H54 (cell line): Measurements from ENCODE around the gene L1CAM.
A peak's percentile ranks its signal among the peaks of the same experiment; 100 is the strongest.

Experiments used
- DNase-seq: peaks from one replicate; pipeline ENCODE4 v3.0.0; 2011; ENCODE audit warnings: low spot score, mixed read lengths; ENCODE audit not compliant: insufficient read length
- FAIRE-seq: peaks from 3 replicates; lab custom pipeline; 2011; peaks lifted over from hg19 to GRCh38; lab: Jason Lieb, UNC
- POLR2A ChIP-seq: IDR thresholded peaks from 2 replicates; pipeline ENCODE4 v1.6.1; 2011; ENCODE audit warnings: low read depth, mild to moderate bottlenecking, low read length

L1CAM gene

DNA sequence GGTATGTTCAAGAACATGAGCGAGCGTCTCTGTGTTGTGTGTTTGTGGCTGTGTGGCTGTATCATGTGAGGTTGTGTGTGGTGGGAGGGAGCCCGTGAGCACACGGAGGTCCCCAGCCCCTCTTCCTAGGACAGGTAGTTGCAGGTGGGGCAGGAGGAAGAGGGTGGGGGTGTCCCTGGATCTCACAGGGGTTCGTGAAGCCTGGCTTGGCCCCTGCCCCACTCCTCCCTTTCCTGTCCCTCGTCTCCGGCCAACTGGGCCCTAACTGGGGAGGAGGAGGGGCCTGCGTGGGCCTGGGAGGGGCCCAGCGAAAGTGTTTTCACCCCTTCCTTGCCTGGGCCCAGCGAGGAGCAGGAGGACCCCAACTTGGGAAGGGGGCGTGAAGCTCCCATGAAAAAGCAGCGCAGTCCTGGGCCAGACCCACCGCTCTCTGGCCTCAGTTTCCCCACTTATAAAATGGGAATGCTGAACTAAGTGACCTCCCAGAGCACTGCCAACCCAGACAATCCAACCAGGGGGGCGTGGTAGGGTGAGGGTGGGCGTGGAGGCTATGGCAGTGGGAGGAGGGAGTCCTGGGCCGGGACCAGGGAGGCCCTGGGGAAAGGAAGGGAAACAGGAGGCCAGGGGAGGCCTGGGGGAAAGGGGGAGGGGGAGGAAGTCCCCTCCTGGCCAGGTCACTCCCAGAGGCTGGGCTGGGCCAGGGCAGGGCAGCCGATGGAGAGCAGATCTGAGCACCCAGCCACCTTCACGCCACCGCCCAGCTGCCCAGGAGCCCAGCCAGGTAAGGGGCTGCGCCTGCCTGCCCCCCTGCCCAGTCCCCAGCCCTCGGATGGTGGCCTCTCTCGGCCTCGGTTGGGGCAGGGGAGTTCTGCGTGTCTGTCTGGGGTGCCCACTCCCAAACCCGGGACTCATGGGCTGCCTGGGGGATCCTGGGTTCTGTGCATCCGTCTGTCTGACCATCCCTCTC, 18.3 kb upstream of the L1CAM start, which contains the start of gene AVPR2:
AVPR2 (plus strand) TSS at position 683 of the 967 bp plus-strand sequence. CDS start 473 bp downstream, outside the sequence.
- DNase-seq (no peak), FAIRE-seq (no peak)
- TF ChIP-seq POLR2A = no peak

DNA sequence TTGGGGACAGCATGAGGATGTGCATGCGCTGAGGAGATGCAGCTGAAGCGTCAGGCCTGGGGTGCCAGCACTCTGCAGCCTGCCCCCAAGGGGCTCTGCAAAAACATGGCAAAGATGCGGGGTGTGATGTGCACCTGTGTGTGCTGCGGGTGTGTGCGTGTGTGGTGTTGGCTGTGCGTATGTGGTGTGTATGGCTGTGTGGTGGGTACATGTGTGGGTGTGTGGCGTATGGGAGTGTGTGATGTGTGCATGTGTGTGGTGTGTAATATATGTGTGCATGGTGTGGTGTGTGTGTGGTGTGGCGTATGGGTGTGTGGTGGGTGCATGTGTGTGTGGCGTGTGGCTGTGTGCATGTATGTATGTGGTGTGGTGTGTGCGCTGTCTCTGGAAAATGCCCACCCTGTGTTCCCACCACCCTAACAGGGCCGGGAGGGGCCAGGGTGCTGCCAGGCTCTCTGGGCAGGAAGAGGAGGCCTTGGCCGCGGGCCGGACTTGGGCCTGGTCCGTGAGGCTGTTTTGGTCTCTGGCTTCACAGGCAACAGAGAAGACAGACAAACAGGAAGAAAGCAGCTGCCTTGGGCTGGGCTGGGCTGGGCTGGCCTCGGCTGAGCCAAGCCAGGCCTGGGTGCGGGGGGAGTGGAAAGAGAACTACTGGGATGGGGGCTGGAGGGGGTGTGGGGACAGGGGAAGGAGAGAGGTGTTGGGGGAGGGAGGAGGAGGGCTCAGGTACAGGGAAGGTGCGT, 17.4 kb upstream of the L1CAM start:
- no peak for FAIRE-seq

DNA sequence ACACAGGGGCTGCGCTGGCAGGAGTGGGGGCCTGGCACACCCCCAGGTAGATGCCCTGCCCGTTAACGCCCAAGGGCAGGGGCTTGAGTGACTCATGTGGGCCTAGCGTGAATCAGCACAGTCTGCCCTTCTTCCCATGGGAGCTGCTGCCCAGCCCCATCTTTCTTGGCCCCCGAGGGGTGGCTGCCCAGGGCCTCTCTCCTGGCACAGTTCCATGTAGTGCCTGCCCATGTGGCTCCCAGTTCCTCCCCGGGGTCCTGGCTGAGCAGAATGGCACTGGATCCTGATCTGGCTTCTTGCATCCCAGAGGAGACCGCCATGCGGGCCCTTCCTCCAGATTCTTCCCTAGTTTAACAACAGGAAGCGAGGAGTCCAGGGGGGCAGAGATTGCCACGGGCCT, 16.4 kb upstream of the L1CAM start:
- no peak for TF ChIP-seq POLR2A
- FAIRE-seq = no peak
- DNase-seq = no peak

More for the DNA sequence above, 17.4 kb upstream of the L1CAM start:
- no peak for TF ChIP-seq POLR2A
- no peak for DNase-seq

DNA sequence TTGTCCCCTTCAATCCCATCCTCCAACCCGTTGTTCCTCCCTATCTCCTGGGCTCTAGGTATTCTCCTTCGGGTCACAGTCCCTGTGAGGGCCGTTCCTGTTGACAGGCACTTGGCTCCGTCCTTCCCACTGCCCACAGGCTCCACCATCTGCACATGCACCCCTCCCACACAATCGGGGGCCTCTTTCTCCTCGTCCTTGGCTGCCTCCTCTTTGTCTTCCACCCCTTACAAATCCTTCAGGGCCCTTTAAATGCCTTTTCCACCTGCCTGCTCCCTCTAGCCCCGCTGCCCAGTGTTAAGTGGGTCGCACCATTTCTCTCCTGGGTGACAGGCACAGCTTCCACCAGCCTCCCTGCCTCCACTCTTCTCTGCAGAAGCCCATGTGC, 15.8 kb upstream of the L1CAM start:
- TF ChIP-seq POLR2A = no peak
- DNase-seq (no peak), FAIRE-seq (no peak)

DNA sequence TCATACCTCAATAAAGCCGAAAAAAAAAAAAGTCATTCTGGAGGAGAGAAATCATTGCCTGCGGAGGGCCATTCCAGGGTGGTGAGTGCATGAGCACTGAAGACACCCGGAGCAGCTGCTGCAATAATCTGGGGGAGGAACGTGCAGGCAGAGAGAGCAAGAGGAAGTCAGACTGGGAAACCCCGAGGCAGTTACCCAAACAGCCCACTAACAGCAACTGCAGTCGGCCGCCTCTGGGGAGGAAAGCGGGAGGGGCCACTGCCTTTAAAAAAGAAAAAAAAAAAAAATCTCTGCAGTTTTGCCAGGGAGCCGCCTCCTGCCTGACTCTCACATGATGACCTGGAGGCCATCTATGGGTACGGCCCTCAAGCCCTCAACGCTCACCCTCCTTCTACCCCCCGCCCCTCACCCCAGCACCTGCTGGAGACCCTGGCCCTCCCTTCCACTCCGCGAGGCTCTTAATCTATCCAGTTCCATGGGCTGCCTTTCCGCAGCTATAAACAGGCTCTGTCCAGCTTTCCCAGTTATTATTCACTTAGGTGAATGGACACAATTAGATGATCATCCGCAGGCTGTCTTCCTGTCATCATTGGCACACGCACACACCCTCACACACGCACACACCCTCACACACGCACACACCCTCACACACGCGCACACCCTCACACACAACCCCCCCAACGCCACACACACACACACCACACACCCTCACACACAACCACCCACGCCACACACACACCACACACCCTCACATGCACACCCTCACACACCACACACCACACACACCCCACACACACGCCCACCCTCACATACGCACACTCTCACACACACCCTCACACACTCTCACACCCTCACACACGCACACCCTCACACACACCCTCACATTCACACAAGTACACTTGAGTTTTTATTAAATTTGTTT, 15.1 kb upstream of the L1CAM start:
- TF ChIP-seq POLR2A = no peak
- FAIRE-seq = peak; percentile 70

DNA sequence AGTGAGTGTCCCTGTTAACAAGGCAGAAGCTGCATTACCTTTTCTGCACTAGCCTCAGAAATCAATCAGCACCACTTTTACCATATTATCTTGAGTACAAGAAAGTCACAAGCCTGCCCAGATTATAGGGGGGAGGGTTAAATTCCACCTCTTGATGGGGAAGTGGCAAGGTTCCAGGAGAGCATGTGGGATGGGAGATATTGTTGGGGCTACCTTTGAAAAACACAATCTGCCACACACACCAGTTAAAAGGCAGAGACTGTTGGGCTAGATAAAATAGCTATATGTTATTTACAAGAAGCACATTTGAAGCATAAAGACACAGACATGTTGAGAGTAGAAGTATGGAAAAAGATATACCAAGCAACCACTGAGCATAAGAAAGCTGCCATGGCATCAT, 11.9 kb upstream of the L1CAM start:
- DNase-seq = no peak
- no peak for TF ChIP-seq POLR2A
- no peak for FAIRE-seq

More for the DNA sequence above, 15.1 kb upstream of the L1CAM start:
- DNase-seq = peak; percentile 89

DNA sequence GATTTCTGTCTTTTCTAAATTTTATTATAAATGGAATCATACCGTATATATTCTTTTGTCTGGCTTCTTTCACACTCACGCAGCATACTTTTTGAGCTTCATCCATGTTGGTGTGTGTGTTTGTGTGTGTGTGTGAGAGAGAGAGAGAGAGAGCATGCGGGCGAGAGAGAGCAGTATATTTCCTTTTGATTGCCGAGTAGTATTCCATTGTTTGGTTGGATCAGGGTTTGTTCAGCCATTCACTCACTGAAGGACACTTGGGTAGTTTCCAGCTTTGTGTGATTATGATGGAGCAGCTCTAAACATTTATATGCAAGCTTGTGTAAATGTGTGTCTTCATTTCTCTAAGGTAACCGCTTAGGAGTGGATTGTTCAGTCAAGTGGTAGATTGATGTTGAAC, 3.1 kb upstream of the L1CAM start:
- DNase-seq = no peak
- FAIRE-seq = no peak
- no peak for TF ChIP-seq POLR2A

DNA sequence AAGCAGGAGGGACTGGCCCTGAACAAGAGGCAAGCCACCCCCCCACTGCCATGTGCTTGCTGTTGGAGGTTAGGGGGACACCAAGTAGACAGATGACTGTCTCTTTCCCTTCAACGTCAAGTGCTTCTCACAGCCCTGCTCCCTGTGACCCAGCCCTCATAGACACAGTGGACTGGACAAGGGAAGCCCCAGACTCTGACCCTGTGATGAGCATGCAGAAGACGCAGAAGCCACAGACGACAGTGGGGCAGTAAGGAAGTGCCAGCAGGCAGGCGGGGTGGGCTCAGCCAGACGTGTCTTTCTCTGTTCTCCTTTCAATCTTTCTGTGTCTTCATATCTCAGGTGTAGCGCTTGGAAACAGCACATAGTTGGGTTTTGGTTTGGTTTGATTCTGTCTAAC, 2.4 kb upstream of the L1CAM start:
- no peak for DNase-seq
- no peak for FAIRE-seq
- TF ChIP-seq POLR2A = no peak

DNA sequence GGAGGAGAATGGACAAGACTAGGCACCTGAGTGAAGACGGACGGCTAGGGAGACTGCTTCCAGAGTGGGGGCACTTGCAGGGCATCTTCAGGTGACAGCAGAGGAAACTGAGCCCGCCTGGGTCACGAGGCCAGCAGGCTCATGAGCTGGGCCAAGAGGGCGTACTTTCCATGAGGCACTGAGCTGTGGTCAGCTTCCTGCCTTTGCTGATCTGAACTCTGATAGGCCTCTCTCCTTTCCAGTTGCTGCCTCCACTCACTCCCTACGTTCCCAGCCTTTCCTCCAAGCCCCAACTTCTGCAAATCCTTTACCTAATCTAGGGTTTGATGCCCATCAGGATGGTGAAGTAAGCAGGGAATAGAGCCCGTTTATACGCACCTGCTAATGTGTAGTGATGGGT, 1.4 kb upstream of the L1CAM start:
- TF ChIP-seq POLR2A = no peak
- DNase-seq = no peak
- no peak for FAIRE-seq

DNA sequence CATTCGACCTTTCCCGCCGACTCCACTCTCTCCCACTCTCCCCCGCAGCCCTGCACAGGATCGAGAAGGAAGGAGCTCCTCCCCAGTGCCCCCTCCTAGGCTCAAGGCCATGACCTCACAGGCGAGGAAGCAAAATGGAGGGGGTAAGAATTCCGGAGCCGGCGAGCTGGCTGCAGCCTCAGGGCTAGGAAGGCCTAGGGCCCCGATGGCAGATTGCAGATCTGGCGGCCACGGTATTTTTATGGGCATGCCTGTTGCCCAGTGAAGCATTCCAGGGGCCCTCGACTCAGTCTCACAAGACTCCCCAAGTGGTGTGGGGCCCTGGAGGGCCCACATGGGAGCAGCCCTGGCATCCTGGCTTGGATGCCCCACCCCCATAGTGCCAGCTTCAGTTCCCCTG, 942 bp upstream of the L1CAM start:
- FAIRE-seq (no peak), DNase-seq (no peak)
- no peak for TF ChIP-seq POLR2A

DNA sequence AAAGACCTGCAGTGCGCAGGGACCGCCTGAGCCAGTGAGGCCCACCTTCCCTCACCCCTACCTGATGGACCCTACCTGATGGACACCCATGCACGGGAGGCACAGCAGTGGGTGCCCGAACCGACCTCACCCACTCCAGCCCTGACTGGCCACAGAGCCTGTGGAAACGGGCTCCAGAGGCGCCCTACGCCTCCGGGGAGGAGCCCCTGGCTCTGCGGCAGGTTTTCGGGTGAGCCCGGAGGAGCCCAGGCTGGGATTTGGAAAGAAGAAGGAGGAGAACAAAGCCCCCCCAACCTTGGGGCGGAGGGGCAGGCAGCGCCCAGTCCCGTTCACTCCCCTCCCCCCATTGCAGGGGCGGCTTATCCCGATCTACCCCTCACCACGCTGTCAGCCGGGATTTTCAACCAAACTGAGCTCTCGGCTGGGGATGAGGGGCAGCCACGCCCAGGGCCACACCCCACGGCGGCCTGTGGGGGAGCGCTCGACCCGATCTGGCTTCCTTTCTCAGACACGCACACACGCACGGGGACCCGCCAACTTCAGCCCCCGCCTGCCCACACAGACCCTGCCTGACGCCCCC, 675 bp downstream of the L1CAM start:
- TF ChIP-seq POLR2A = no peak
- FAIRE-seq = no peak
- DNase-seq = no peak

DNA sequence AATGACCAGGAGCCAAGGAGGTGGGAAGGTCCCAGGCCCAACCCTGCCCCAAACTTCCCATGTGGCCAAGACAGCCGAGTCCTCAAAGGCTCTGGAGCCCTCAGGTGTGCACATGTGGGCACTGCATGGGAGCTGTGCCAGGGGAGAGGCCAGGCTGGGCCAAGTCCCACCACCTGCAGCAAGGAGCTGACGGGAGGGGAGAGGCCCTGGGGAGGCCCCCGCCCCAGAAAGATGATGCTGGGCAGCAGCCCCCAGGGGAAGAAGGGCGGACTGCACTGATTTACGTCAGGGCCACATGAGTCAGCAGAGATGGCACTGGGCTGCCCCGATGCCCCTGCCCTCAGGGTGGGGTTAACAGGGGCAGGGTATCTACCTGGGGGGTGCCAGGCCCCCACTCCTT, 1.4 kb downstream of the L1CAM start:
- no peak for TF ChIP-seq POLR2A
- no peak for FAIRE-seq
- DNase-seq = no peak

DNA sequence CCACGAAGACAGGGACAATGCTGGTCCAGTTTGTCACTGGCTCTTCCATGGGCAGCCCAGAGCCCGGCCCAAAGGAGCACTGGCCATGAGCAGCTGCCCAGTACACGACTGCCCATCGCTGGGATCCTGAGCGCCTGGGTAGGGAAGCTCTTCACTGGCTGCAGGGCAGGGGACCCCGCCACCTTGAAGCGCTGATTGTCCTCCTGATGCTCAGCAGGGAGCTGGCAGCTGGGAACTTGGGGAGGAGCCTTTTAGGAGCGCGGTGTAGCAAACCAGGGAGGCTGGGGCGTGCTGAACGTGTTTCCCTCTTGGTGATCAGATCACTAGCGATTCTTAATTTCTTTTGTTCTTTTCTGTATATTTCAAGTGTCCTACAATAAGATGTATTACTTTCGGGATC, 1.8 kb downstream of the L1CAM start:
- no peak for TF ChIP-seq POLR2A
- DNase-seq (no peak), FAIRE-seq (no peak)
